ENCODE data around the gene KRTAP10-3. TPM values are rescaled to one million over a fixed set of nuclear protein-coding genes. Genes with fewer than 3 reads are reported as not detected.

Gene KRTAP10-3
- total RNA-seq, 4 donors from 2014 or later: not detected

DNA sequence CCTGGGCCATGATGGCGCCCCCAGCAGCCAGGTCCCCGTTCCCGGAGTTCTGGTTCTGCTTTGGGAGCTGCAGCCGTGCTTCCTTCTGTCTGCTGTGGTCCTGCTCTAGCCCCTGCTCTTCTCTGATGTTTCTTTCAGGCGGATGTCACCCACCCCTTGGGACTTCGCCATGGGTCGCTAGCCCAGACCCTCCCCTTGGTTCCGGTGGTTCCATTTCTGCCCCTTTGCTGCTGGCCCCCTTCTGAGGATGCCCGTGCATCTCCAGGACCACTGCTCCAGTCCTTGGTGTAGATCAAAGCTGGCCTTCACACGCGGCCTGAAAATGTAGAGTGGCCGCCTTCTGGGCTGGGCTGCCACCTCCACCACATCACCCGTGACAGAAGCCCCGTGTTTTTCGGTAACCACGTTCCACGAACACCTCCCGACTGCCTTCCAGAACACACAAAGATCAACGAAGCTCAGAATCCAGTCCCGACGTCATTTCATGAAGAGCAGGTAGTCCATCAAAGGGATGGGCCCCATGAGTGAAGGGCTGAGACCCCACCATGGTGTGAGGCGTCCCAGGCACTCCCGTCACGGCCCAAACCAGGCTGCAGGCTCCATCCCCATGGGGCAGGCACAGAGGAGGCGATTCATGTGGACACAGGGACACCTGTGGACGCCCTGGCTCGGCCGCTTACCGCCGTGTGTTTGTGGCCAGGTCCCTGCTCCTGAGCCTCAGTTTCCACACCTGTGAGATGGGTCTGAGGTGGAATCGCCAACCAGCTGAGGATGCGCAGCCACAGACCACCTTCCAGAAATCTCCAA is 43.0 kb downstream of the KRTAP10-3 start:
- intact Hi-C loops (cut with DNase I; ENCODE audit: low total_unique reads): no loop called here
- DNase-seq (no peak), ATAC-seq (no peak)
- TF ChIP-seq, protein P1, sequence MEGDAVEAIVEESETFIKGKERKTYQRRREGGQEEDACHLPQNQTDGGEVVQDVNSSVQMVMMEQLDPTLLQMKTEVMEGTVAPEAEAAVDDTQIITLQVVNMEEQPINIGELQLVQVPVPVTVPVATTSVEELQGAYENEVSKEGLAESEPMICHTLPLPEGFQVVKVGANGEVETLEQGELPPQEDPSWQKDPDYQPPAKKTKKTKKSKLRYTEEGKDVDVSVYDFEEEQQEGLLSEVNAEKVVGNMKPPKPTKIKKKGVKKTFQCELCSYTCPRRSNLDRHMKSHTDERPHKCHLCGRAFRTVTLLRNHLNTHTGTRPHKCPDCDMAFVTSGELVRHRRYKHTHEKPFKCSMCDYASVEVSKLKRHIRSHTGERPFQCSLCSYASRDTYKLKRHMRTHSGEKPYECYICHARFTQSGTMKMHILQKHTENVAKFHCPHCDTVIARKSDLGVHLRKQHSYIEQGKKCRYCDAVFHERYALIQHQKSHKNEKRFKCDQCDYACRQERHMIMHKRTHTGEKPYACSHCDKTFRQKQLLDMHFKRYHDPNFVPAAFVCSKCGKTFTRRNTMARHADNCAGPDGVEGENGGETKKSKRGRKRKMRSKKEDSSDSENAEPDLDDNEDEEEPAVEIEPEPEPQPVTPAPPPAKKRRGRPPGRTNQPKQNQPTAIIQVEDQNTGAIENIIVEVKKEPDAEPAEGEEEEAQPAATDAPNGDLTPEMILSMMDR (IDR thresholded peaks at IDR 0.05 in 4 of 5, conservative IDR thresholded peaks at IDR 0.05 in 1 of 5): no peak
- no peak for TF ChIP-seq POLR2A (IDR thresholded peaks at IDR 0.05)
- no peaks in the 10 kb centered on the region for H3K9me3 ChIP-seq
- no peak overlapping the region for H3K27ac ChIP-seq
- H3K4me3 ChIP-seq: no peak overlapping the region
- no peaks in the 10 kb centered on the region for H3K4me1 ChIP-seq
- in situ Hi-C loops (cut with MboI; ENCODE audit: low sequenced_read_pairs in 4 of 4): loop anchor here in 1 of 4 donors (25.0 kb wide), 1 partner anchor 272 kb away; no protein-coding TSS in a partner anchor
- peaks cover 4 to 10% (median 8%) of the 10 kb centered on the region in 3 donors for H3K27me3 ChIP-seq
- H3K36me3 ChIP-seq: no peaks in the 10 kb centered on the region

DNA sequence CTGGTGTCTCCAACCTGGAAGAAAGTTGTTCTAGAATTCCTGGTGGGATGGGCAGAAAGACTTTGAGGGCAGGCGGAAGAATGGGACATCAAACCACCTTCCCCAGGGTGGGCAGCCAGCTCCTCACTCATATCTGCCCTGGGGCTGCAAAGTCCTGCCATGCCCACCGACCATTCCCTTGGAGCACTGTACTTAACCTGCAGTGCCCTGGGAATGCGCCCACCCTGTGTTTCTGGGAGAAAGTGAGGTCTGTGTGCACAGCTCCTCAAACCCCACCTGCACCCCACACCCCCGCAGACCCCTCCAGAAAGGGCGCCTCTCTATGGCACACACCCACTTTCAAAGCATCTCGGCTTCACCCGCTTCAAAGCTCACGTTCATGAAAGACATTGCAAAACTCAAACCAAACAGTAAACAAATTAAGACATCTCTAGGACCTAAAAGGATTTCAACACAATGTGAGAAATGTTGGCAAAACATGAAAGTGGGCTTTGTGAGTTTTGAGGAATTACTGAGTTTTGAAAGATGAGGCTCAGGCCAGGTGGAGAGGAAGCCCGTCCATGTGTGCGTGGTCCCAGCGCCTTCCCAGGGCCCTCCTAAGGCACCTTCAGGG is 43.7 kb downstream of the KRTAP10-3 start:
- ATAC-seq: no peak

DNA sequence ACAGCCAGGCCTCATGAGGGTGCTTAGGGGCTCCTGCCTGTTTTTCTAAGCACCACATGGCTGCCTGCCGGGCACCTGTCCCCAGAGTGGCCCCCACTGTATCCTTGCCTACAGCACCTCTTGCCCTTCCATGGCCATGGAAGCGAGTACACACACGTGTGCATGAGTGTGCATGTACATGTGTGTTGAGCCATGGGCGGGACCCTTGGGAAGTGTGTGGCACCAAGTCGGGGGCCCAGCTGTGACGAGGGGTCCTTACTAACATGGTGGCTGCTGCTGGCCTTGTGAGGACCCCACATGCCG is 44.4 kb downstream of the KRTAP10-3 start:
- Histone ChIP-seq H3K27ac (no peak overlapping the region), H3K4me1 (no peaks in the 10 kb centered on the region), H3K9me3 (no peaks in the 10 kb centered on the region), H3K4me3 (no peak overlapping the region), H3K27me3 (peaks cover 9 to 12% (median 10%) of the 10 kb centered on the region in 3 donors), H3K36me3 (no peaks in the 10 kb centered on the region)
- no peak for ATAC-seq
- intact Hi-C loops (cut with DNase I; ENCODE audit: low total_unique reads) (no loop called here), in situ Hi-C loops (cut with MboI; ENCODE audit: low sequenced_read_pairs in 4 of 4) (loop anchor here in 1 of 4 donors (25.0 kb wide), 1 partner anchor 273 kb away; no protein-coding TSS in a partner anchor)
- no peak for DNase-seq
- TF ChIP-seq, protein P1 (IDR thresholded peaks at IDR 0.05 in 4 of 5, conservative IDR thresholded peaks at IDR 0.05 in 1 of 5): no peak
- no peak for TF ChIP-seq POLR2A (IDR thresholded peaks at IDR 0.05)

More for the DNA sequence above, 43.7 kb downstream of the KRTAP10-3 start:
- intact Hi-C loops (cut with DNase I; ENCODE audit: low total_unique reads): no loop called here
- Histone ChIP-seq H3K9me3 (no peaks in the 10 kb centered on the region), H3K4me3 (no peak overlapping the region), H3K4me1 (no peaks in the 10 kb centered on the region), H3K27me3 (peaks cover 9 to 12% (median 10%) of the 10 kb centered on the region in 3 donors), H3K36me3 (no peaks in the 10 kb centered on the region), H3K27ac (no peak overlapping the region)
- DNase-seq: no peak
- in situ Hi-C loops (cut with MboI; ENCODE audit: low sequenced_read_pairs in 4 of 4): loop anchor here in 1 of 4 donors (25.0 kb wide), 1 partner anchor 272 kb away; no protein-coding TSS in a partner anchor
- TF ChIP-seq POLR2A (IDR thresholded peaks at IDR 0.05): no peak
- TF ChIP-seq, protein P1 (IDR thresholded peaks at IDR 0.05 in 4 of 5, conservative IDR thresholded peaks at IDR 0.05 in 1 of 5): no peak

DNA sequence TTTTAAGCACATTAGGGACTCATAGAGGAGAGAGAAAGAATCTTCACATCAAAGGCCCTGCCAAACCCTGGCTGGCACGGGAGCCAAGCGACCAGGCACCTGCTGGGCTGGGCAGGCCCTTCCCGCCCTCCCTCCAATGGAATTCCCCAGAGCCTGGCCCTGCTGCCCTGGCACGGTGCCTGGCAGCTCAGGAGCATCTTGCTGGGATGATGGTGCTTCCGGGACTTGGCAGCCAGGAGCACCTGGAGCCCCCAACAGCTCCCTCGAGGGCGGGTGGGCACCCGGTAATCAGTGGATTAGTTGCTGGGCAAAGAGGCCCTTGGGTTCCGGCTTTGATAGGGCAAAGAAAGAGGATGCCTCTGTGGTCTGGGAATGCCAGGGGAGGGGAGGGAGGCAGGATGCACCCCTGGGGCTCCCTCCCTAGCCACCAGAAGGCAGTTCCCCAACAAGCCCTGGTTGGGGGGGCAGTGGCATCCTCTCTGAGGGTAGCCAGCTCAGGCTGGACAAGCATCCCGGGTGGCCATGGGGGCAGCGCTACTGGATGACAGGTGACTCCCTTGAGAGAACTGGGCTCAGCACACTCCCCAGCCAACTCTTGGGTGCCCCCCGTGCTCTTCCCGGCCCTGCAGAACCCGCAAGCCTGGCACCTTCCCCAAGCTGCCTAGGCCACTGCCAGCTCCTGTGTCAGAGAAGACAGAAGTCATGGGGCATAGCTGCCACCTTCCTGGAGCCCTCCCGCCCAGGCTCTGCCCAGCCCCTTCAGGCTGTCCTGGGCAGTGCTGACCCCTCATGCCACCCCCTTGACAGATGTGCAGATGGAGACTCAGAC is 45.0 kb downstream of the KRTAP10-3 start:
- no peak overlapping the region for H3K27ac ChIP-seq
- DNase-seq: no peak
- TF ChIP-seq, protein P1 (IDR thresholded peaks at IDR 0.05 in 4 of 5, conservative IDR thresholded peaks at IDR 0.05 in 1 of 5): no peak
- no peak for TF ChIP-seq POLR2A (IDR thresholded peaks at IDR 0.05)
- in situ Hi-C loops (cut with MboI; ENCODE audit: low sequenced_read_pairs in 4 of 4) (loop anchor here in 1 of 4 donors (25.0 kb wide), 1 partner anchor 274 kb away; no protein-coding TSS in a partner anchor), intact Hi-C loops (cut with DNase I; ENCODE audit: low total_unique reads) (no loop called here)
- no peaks in the 10 kb centered on the region for H3K36me3 ChIP-seq
- H3K9me3 ChIP-seq: no peaks in the 10 kb centered on the region
- H3K4me3 ChIP-seq: no peak overlapping the region
- H3K27me3 ChIP-seq: peaks cover 12 to 13% (median 13%) of the 10 kb centered on the region in 3 donors
- ATAC-seq: no peak
- H3K4me1 ChIP-seq: no peaks in the 10 kb centered on the region

Measured in gastrocnemius medialis (tissue), 4 donors.